HG02938 (cell line): ENCODE data around the gene JSRP1.

ENCODE experiments used
- ATAC-seq: cut with Tn5 transposase; IDR thresholded peaks from one replicate; pipeline ENCODE4 v1.9.1; 2021; ENCODE audit warnings: mild to moderate bottlenecking, moderate library complexity; ENCODE audit not compliant: unreplicated experiment

The JSRP1 gene

GRCh38 chr19:2219726-2220125 lies 36.5 kb downstream of the JSRP1 start:
- ATAC-seq = no peak

DNA sequence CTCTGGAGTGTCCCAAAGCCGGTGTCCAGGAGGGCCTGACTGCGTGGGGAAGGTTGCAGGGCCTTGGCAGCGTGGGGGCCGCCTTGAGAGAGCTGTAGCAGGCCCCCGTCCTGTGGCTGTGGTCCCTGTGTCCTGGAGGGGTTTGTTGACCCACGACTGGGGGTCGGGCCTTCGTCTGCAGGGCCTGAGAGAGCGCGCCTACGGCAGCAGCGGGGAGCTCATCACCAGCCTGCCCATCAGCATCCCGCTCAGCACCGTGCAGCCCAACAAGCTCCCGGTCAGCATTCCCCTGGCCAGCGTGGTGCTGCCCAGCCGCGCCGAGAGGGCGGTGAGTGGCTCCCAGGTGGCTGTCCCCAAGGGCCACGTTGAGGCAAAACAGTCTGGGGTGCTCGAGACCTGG lies 38.6 kb downstream of the JSRP1 start:
- no peak for ATAC-seq

- no peak for ATAC-seq
Observed at GRCh38 chr19:2216361-2217225, 39.6 kb downstream of the JSRP1 start.

DNA sequence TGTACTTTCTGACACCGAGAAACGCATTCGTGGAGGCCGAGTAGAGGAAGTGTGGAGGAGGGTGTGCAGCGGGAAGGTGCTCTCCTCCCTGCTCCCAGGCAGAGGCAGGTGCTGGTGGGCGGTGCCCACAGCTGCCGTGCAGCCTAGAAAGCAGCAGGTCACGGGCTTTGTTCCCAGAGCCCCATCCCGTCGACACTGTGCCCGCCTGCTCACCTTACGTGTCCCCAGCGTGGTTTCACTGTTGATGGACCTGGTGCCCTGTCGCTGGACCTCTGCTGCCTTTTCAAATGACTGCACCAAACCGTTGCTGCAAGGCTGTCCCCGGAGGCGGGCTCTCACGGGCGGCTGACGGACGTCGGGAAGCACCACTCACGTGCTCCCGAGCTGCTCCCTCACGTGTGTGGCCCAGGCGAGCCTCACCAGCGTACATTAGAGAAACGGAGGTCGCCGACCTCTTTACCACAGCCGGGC lies 40.9 kb downstream of the JSRP1 start:
- ATAC-seq = no peak

DNA sequence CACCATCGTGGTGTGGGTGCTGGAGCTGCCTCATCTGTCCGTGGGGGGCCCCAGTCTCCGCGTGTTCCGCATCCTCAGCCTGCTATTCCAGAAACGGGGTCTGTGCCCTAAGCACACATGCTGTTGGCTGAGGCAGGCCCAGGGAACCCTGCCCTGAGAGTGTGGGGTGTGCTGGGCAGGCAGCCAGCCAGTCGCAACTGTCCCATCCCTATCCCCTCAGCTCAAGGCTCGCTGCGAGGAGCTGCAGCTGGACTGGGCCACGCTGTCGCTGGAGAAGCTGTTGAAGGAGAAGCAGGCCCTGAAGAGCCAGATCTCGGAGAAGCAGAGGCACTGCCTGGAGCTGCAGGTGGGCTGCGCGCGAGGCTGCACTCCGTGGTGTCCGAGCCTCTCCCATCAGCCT lies 42.0 kb downstream of the JSRP1 start:
- no peak for ATAC-seq

DNA sequence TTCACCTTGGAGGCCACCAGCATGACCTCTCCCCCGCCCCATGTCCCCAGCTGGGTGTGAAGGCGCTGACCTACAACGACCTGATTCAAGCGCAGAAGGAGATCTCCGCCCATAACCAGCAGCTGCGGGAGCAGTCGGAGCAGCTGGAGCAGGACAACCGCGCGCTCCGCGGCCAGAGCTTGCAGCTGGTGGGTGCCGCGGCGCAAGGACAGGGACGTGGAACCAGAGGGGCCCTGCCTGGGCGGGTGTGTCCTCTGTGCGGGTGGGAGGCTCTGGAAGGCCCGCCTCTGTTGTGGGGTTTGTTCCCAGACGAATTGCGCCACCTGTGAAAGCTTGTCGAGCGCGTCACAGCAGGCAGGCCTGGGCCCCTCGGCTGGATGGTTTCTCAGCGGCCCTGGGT lies 42.4 kb downstream of the JSRP1 start:
- no peak for ATAC-seq

DNA sequence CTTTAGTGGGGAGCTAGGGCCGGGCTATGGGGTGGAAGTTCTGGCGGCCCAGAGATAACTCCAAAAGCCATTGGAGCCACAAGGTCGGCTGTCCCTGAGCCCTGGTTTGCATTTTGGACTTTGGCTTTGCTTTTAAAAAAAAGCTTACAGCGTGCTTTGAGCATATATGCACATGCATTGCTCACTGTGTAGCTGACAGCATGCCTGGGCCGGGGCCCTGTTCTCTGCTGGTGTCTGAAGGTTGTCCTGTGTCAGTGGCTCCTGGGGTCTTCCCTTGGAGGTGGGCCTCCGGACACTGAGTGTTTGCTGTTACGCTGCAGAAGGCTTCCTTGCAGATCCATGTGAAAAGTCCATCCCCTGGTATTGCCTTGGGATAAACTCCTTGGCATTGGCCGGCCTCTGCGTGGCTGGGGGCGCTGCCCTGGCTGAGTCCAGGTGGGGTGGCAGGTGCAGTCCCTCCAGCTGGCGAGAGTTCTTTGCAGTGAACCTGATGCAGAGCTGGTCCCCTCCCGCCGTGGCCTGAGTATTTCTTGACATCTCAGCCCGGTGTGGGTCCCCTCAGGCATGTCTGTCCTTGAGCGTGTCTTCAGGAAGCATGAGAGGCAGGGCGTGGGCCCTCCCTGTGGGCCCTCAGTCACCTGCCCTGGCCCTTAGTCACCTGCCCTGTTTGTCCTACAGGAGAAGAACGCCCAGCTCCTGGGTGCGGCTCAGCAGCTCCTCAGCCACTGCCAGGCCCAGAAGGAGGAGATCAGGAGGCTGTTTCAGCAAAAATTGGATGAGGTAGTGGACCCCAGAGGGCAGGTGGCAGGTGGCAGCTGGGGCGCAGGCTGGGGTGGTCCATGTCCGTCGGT lies 43.1 kb downstream of the JSRP1 start:
- ATAC-seq = no peak

DNA sequence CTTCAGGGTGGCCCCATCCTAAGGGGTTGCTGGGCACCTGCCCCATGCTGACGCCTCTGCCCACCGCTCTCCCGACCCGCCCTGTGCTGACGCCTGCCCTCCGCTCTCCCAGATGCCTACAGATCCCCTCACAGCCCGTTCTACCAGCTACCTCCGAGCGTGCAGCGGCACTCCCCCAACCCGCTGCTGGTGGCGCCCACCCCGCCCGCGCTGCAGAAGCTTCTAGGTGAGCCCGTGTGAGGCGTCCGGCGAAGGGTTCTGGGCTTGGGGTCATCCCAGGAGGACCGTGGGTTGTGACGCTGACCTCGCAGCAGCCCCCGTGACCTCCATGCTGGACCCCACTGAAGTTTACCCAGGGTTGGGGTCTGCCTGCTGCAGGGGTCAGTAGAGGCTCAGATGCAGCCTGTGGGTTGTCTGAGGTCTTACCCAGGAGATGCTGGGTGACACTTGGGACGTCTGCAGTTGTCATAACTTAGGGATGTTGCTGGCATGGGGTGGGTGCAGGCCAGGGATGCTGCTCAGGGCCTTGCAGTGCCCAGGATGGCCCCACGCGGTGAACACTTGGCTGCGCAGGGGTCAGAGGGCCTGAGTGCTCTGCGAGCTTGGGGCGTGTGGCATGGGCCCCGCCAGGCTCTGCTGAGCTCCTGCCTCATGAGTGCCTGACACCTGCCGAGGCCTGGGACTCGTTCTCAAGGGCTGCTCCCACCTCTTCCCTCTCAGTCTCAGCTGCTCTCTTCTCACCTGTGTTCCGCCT lies 45.1 kb downstream of the JSRP1 start:
- ATAC-seq = no peak

GRCh38 chr19:2210206-2210605 lies 46.0 kb downstream of the JSRP1 start:
- ATAC-seq = no peak

DNA sequence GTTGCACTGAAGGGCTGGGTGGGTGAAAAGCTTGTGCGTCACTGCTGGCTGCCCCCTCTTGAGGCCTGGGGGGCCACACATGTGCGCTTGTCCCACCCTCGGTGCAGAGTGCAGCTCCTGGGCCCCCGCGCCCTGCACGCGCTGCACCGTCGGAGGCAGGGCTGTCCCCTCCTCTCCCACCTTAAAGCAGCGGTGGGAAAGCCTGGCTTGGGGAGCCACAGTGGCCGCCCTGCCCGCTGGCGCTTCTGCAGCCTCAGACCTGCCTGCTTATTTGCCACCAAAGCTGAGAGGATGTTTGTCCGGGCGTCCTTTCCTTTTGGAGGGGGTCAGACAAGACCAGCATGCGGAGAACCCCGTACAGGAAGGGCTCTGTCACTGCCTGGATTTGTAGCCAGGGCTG lies 46.8 kb downstream of the JSRP1 start:
- no peak for ATAC-seq

DNA sequence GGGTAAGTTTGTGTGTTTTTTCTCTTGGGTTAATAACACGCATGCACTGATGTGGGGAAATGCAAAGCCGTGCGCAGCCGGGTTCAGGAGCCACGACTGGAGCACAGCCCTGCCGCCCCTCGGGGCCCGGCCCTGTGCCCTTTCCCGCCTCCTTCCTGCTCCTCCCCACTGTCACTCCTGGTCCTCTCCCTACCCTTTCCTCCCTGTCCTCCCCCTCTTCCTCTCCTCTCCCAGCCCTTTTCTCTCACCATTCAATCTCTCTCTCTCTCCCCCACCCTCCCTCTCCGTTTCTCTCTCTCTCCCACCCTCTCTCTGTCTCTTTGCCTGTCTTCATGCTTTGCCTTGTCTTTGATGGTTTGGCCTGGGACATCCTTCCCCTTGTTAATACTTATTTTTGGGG lies 47.2 kb downstream of the JSRP1 start:
- ATAC-seq = no peak

DNA sequence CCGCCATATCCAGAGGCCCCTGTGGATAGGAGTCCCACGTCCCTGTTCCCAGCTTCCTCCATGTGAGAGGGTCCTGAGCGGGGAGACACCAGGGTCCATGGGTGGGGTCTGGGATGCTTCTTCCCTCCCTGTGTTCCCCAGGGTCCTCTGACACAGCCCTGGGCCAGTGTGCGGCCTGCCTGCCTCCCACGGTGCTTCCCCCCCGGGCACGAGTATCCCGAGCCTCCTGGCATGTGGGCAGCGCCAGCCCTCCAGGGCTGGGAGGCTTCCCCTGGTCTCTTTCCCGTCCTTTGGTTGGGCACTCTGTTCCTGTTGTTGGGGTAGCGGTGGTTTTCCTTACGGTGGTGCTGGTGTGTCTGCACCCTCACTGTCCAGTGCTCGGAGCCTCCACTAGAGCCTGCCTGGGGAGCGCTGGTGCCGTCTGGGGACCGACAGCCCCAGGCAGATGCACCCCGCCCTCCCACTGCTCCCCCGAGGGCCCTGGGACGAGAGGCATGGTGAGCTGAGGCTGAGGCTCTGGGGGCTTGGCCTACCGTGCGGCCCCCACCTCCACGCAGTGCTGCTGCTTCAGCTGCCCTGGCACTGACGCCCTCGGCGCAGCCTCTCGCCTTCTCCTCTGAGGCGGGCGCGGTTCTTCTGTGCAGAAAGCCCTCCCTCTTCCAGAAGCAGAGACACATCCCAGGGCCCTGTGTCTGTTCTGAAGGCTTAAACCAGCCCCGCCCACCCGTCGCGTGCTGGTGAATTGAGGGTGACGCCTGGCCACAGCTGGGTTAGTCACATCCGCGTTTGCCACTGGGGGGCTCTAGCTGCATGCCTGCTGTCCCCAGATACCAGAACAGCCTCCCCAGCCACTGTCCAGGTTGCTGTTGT lies 48.0 kb downstream of the JSRP1 start:
- ATAC-seq = no peak

GRCh38 chr19:2207008-2207407 lies 49.2 kb downstream of the JSRP1 start:
- ATAC-seq = no peak

DNA sequence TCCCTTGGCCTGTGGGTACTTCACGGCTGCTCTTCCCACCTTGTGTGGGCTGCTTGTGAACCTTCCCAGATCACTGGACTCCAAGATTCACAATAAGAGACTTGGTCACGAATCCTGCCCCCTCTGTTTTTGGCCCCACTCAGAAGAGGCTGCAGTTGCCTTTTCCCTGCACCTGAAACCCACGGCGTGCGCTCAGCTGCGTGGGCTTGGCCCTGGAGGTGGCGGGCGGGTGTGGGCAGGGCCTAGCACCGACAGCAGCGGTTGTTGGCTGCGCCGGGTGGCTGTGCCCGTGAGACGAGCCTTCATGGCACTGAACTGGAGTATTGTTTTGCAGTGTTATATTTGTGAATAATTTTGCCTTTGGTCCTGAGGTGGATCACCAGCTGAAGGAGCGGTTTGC lies 53.9 kb downstream of the JSRP1 start:
- ATAC-seq = no peak
